ENCODE results near the gene EPN1. TPM values are rescaled to one million over a fixed set of nuclear protein-coding genes. Genes with fewer than 3 reads are reported as not detected.

The EPN1 gene
- total and polyA plus RNA-seq, 8 donors = 17.8 to 363 (median 183) TPM

- peaks cover 0 to 8% (median 0%) of the 10 kb centered on the region in 4 donors for H3K36me3 ChIP-seq
Measured at GRCh38 chr19:55637534-55637933, 37.5 kb upstream of the EPN1 start.

GRCh38 chr19:55638864-55639359 is 36.1 kb upstream of the EPN1 start:
- 81 to 89% (median 89%) methylated on average over 6 of the region's 6 CpGs for WGBS, 5 donors

More at GRCh38 chr19:55637534-55637933, 37.5 kb upstream of the EPN1 start:
- Histone ChIP-seq H3K27ac (no peak overlapping the region), H3K27me3 (peaks cover 0 to 2% (median 0%) of the 10 kb centered on the region in 3 donors), H3K9me3 (no peaks in the 10 kb centered on the region), H3K4me3 (no peak overlapping the region), H3K4me1 (peaks cover 42 to 81% (median 76%) of the 10 kb centered on the region in 4 donors)
- intact Hi-C loops (cut with DNase I; ENCODE audit: low total_unique reads) = no loop called here
- no peak for DNase-seq
- 76 to 81% (median 79%) methylated on average over 11 of the region's 11 CpGs for WGBS, 5 donors
- no peak for TF ChIP-seq POLR2A (IDR thresholded peaks at IDR 0.05)
- no peak for TF ChIP-seq CTCF (IDR thresholded peaks at IDR 0.05)
- TF ChIP-seq POLR2AphosphoS5 (IDR thresholded peaks at IDR 0.05) = no peak
- TF ChIP-seq EP300 (IDR thresholded peaks at IDR 0.05) = no peak

GRCh38 chr19:55640043-55640576 is 34.9 kb upstream of the EPN1 start:
- intact Hi-C loops (cut with DNase I; ENCODE audit: low total_unique reads) = no loop called here
- peaks cover 54 to 92% (median 89%) of the 10 kb centered on the region in 4 donors for H3K4me1 ChIP-seq
- peaks cover 0 to 6% (median 0%) of the 10 kb centered on the region in 3 donors for H3K27me3 ChIP-seq
- TF ChIP-seq CTCF (IDR thresholded peaks at IDR 0.05) (peak in 5 of 7 experiments; percentile 15 to 57 (median 28)), EP300 (IDR thresholded peaks at IDR 0.05) (no peak), POLR2A (IDR thresholded peaks at IDR 0.05) (no peak), POLR2AphosphoS5 (IDR thresholded peaks at IDR 0.05) (peak in 1 of 3 donors; percentile 58)
- H3K4me3 ChIP-seq = peak overlapping the region; percentile 74 to 98 (median 97)
- peak; percentile 71 to 91 for DNase-seq
- H3K27ac ChIP-seq = peak overlapping the region; percentile 89 to 97 (median 95)
- H3K9me3 ChIP-seq = no peaks in the 10 kb centered on the region
- H3K36me3 ChIP-seq = peaks cover 7 to 15% (median 7%) of the 10 kb centered on the region in 4 donors
- 13 to 17% (median 16%) methylated on average over 29 to 38 of the region's 38 CpGs for WGBS, 5 donors

More at GRCh38 chr19:55638864-55639359, 36.1 kb upstream of the EPN1 start:
- no peak for TF ChIP-seq POLR2A (IDR thresholded peaks at IDR 0.05)
- TF ChIP-seq CTCF (IDR thresholded peaks at IDR 0.05) = peak in 1 of 7 experiments; percentile 35
- Histone ChIP-seq H3K36me3 (peaks cover 0 to 8% (median 0%) of the 10 kb centered on the region in 4 donors), H3K27me3 (peaks cover 0 to 6% (median 0%) of the 10 kb centered on the region in 3 donors), H3K4me1 (peaks cover 49 to 87% (median 83%) of the 10 kb centered on the region in 4 donors), H3K4me3 (no peak overlapping the region), H3K9me3 (no peaks in the 10 kb centered on the region), H3K27ac (peak overlapping the region in 2 of 5 donors; percentile 97)
- intact Hi-C loops (cut with DNase I; ENCODE audit: low total_unique reads) = no loop called here
- DNase-seq = peak in 1 of 2 donors; percentile 67

- TF ChIP-seq POLR2A (IDR thresholded peaks at IDR 0.05) (no peak), POLR2AphosphoS5 (IDR thresholded peaks at IDR 0.05) (peak in 2 of 3 donors; percentile 13 to 33), EP300 (IDR thresholded peaks at IDR 0.05) (no peak), CTCF (IDR thresholded peaks at IDR 0.05) (no peak)
- 0 to 2% (median 1%) methylated on average over 31 to 89 of the region's 89 CpGs for WGBS, 5 donors
- H3K27me3 ChIP-seq = peaks cover 0 to 6% (median 0%) of the 10 kb centered on the region in 3 donors
- H3K27ac ChIP-seq = peak within 1 kb of the TSS; percentile 89 to 97 (median 95)
- DNase-seq = peak; percentile 63 to 89
- intact Hi-C loops (cut with DNase I; ENCODE audit: low total_unique reads) = no loop called here
- peaks cover 11 to 22% (median 14%) of the 10 kb centered on the region in 4 donors for H3K36me3 ChIP-seq
- H3K4me1 ChIP-seq = peaks cover 51 to 90% (median 87%) of the 10 kb centered on the region in 4 donors
- H3K4me3 ChIP-seq = peak within 1 kb of the TSS; percentile 74 to 98 (median 97)
- no peaks in the 10 kb centered on the region for H3K9me3 ChIP-seq
Measured at GRCh38 chr19:55640577-55641425, 34.2 kb upstream of the EPN1 start, which contains the start of gene ZNF580. TSS of gene ZNF580 (plus strand) at chr19:55641002. CDS start at chr19:55642509, 1,507 bp downstream.

Measured in stomach (tissue), 9 donors.